Measurements from ENCODE around the gene NMRK1.

The NMRK1 gene

DNA sequence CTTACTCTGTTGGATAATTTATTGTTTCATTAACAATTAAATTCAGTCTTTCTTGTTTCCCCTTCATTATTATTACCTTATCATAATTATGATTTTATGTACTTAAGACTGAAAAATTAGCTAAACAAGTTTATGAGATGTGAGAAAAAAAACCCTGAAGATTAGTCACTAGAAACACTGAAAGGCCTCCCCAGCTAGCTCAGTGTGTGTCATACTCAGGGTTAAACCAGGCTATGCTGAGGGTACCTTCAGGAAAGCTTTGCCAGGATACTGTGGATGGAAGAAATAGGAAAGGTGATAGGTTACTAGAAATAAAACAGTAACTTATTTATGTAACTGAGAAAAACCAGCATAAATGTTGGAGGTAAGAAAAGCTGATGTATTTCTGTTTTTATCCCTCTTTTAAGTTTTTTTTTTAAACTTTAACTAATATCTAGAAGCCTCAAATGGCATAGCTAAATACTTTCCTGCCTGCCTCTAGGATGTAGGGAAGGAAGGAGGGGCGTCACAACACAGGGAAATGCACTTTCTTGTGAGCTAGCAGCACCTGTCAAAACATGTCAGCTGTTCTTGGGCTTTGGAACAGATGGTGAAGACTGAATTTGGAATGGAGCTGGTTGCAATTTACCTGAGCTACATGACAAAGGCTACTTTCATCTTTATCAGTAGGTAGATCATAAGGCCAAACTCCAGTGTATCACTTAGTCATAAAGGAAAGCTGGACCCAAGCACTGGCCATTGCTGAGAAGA is 24.2 kb downstream of the NMRK1 start:
- in situ Hi-C loops (cut with HindIII; ENCODE audit: low sequenced_read_pairs) = no loop called here

DNA sequence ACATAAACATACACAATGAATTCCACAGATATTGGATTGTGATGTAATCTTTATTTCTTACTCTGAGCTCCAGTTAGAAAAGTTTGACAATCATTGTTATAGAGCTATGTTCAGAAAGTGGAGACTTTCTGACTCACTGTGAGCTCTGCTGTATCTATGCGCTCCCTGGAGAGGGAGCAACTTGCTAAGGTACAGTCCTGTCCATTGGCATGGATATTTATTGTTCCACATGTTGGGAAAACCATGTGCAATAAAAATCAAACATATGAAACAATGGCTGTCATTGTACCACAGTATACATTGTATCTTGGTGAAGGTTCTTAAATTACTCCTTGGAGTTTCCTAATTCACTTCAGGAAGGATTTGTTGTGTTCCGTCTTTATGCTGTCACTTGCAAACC is 26.8 kb downstream of the NMRK1 start:
- in situ Hi-C loops (cut with HindIII; ENCODE audit: low sequenced_read_pairs) = no loop called here

DNA sequence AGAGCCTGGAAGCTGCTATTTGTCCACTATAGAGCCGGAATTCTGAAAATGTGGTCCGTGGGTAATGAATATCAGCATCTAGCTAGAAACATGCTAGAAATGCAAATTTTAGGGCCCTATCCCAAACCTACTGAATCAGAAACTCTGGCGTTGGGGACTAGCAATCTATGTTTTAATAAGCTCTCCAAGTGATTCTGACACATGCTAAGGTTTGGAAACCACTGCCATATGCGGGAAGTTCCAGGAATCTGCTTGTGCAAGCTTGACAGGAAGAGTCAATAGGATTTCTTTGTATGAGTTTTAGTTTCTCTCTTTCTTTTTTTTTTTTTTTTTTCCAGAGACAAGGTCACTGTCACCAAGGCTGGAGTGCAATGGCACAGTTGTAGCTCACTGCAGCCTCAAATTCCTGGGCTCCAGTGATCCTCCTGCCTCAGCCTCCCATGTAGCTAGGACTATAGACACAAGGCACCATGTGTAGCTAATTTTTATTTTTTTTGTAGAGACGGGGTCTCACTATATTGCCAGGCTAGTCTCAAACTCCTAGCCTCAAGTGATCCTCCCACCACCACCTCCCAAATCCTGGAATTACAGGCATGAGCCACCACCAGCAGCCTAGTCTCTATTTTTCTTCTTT is 33.5 kb downstream of the NMRK1 start:
- in situ Hi-C loops (cut with HindIII; ENCODE audit: low sequenced_read_pairs) = no loop called here

DNA sequence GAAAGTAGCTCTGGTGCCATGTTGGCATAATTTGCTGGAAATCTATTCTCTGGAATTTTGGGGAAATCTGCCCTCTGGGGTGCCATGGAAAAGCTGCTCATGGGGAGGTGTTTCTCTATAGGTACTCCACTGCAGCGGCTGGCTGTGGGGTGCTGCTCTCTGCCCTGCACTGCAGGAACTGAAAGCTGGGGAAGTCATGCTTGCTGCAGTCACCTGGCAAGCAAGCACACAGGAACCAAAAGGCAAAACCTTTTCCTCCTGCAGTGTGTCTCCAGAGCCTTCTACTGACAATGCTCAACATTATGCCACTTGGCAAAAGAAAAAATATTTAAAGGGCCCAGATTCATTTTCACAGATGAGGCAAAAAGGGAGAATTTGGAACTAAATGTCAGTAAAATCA is 34.1 kb downstream of the NMRK1 start:
- in situ Hi-C loops (cut with HindIII; ENCODE audit: low sequenced_read_pairs) = no loop called here

DNA sequence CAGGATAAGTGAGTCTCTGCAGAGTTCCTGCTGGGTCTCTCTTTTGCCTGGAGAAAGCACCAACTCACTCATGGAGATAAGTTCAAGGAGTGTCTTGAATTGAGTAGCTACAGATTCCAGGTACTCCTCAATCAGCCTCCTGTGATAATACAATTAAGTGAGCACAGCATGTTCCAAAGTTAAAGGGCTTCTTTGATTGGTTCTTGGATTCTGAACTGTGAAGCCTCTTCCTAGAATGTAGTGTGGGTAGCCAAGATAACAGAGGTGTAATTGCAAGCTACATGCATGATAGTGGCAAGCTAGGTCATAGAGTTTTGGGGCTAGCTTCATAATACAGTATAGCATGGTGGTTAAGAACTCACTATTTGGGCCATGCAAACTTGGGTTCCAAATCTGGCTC is 36.7 kb downstream of the NMRK1 start:
- in situ Hi-C loops (cut with HindIII; ENCODE audit: low sequenced_read_pairs) = no loop called here

GRCh38 chr9:75047506-75047905 is 40.4 kb downstream of the NMRK1 start:
- in situ Hi-C loops (cut with HindIII; ENCODE audit: low sequenced_read_pairs) = no loop called here

GRCh38 chr9:75046725-75047345 is 41.1 kb downstream of the NMRK1 start:
- in situ Hi-C loops (cut with HindIII; ENCODE audit: low sequenced_read_pairs) = no loop called here

- in situ Hi-C loops (cut with HindIII; ENCODE audit: low sequenced_read_pairs) = no loop called here
Measured at GRCh38 chr9:75041041-75041440, 46.9 kb downstream of the NMRK1 start.

DNA sequence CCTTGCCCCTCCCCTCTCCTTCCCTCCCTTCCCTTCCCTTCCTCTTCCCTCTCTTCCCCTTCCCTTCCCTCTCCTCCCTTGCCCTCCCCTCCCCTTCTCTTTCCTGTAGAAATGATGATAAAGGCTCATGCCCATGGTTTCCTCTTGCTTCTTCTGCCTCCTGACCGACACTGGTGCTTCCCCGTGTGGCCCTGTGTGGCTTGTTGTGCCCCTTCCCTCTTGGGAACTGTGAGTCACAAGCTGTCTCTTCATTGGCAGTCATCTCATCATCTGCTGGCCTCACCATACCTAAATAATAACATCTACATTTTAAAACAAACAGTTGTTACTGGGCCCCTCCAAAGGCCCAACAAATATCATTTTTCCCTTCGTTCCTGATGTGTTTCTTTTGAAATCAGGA is 48.2 kb downstream of the NMRK1 start:
- in situ Hi-C loops (cut with HindIII; ENCODE audit: low sequenced_read_pairs) = no loop called here

GRCh38 chr9:75039009-75039408 is 48.9 kb downstream of the NMRK1 start:
- in situ Hi-C loops (cut with HindIII; ENCODE audit: low sequenced_read_pairs) = no loop called here

DNA sequence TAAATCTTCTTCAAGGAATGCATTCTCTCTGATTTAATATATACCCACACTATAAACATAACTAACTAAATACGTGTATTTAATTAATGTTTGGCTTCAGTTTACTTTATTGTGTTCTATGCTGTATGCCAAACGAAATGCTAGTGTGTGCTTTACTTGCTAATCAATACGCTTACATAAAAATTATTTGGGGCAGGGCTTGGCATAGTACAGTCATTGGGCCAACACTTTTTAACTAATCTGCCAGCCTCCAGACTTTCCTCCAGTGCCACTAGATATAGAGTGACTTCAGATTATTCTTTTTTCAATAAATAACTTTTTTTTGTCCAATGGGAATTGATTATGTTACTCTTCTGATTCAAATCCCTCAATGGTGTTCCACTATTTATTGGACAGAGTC is 51.2 kb downstream of the NMRK1 start:
- in situ Hi-C loops (cut with HindIII; ENCODE audit: low sequenced_read_pairs) = no loop called here

- in situ Hi-C loops (cut with HindIII; ENCODE audit: low sequenced_read_pairs) = no loop called here
Measured at GRCh38 chr9:75033791-75034473, 54.0 kb downstream of the NMRK1 start.

- in situ Hi-C loops (cut with HindIII; ENCODE audit: low sequenced_read_pairs) = no loop called here
Measured at GRCh38 chr9:75027187-75028107, 60.5 kb downstream of the NMRK1 start.

- in situ Hi-C loops (cut with HindIII; ENCODE audit: low sequenced_read_pairs) = no loop called here
Measured at GRCh38 chr9:75023846-75024245, 64.1 kb downstream of the NMRK1 start.

GRCh38 chr9:75019654-75020053 is 68.3 kb downstream of the NMRK1 start:
- in situ Hi-C loops (cut with HindIII; ENCODE audit: low sequenced_read_pairs) = no loop called here

- in situ Hi-C loops (cut with HindIII; ENCODE audit: low sequenced_read_pairs) = no loop called here
Measured at GRCh38 chr9:75019022-75019421, 68.9 kb downstream of the NMRK1 start.

DNA sequence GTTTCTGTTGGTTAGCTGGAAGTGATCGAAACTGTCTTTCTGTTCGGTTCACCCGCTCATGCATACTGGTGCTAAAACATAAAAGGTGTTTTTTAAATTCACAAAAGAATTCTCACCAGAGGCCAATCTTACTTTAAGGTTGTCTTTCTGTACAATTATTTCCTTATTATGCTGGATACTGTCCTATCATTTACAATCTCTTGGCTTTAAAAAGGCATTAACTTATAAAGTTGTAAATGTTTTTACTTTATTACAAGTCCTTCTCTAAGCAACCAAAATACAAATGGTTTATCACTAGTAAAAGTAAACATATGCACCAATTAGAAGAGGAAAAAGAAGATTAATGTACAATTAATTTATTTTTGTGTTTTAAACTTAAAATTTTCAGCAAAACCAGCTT is 70.6 kb downstream of the NMRK1 start:
- in situ Hi-C loops (cut with HindIII; ENCODE audit: low sequenced_read_pairs) = no loop called here

DNA sequence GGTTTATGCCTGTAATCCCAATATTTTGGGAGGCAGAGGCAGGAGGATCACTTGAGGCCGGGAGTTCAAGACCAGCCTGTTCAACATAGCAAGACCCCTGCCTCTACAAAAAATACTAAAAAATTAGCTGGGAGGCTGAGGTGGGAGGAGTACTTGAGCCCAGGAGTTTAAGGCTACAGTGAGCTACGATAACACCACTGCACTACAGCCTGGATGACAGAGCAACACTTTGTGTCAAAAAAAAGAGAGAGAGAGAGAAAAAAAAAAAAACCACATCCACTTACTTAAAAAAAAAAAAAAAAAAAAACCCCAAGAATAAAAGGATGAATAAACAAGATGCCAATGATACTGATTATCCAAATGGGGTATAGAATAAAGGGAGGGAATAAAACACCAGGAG is 74.2 kb downstream of the NMRK1 start:
- in situ Hi-C loops (cut with HindIII; ENCODE audit: low sequenced_read_pairs) = no loop called here
